Measurements from ENCODE around the gene RPL36. TPM values are rescaled to one million over a fixed set of nuclear protein-coding genes. Genes with fewer than 3 reads are reported as not detected.

The RPL36 gene
- total RNA-seq, 1 donor from 2014 or later = 241 TPM

DNA sequence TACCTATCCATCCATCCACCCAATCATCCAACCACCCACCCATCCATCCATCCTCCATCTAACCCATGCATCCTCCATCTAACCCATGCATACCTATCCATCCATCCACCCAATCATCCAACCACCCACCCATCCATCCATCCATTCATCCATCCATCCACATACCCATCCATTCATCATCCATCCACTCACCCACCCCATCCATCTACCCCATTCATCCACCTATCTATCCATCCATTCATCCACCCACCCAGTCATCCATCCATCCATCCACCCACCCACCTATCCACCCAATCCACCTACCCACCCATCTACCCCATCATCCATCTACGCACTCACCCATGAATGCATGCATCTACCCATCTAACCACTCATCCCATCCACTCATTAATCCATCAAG, 16.3 kb upstream of the RPL36 start:
- ATAC-seq (no peak), DNase-seq (ENCODE audit: low spot score) (no peak)

DNA sequence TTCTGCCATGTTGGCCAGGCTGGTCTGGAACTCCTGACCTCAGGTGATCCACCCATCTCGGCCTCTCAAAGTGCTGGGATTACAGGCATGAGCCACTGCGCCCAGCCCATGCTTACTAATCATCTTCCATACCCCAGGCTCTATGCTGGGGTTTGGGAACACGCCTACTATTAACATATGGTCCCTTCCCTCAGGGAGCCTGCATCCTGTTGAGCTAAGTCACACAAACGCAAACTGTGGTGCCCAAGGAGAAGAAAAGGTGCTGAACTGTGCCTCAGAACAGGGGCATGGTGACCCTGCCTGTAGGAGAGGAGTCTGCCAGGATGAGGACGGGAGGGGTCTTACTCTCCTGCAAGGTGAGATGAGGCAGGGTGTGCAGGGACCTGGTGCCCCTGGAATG, 15.4 kb upstream of the RPL36 start:
- ATAC-seq (no peak), DNase-seq (ENCODE audit: low spot score) (no peak)

GRCh38 chr19:5676105-5676771, 13.9 kb upstream of the RPL36 start:
- ATAC-seq = no peak
- no peak for DNase-seq (ENCODE audit: low spot score)

DNA sequence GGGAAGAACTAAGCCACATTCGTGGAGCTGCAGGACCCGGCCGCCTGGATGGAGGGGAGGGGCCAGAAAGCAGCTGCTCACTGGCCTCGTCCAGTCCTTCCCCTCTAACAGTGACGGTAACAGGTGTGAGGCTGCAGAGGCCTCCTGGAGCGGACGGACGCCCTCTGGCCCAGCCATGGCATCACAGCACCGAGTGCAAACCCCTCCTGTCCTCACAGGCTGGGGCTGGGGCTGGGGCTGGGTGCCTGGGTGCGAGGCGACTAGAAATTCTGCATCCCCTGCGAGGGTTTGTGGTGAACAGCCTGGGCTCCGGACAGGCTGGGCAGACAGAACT, 13.4 kb upstream of the RPL36 start:
- DNase-seq (ENCODE audit: low spot score) (no peak), ATAC-seq (no peak)

GRCh38 chr19:5677136-5677535, 13.0 kb upstream of the RPL36 start:
- DNase-seq (ENCODE audit: low spot score) (no peak), ATAC-seq (no peak)

DNA sequence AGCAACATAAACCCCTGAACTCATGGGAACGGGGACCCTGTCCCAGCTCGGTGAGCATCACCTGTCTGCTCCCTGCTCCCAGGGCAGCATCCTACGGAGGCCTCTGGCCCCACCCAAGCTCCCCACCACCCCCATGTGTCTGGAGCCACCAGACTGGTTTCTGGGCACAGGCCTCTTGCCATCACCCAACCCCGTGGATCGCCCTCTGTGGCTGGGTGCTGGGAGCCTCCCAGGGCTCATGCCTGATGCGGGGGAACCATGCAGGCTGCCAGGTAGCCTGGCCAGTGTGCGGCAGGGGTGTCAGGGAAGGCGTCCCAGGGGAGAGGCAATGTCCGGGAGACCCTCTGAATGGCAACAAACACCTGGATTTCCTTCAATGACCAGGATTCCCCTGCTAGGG, 12.5 kb upstream of the RPL36 start:
- no peak for DNase-seq (ENCODE audit: low spot score)
- ATAC-seq = no peak

- DNase-seq (ENCODE audit: low spot score) (no peak), ATAC-seq (no peak)
These were observed 11.9 kb upstream of the RPL36 start for GRCh38 chr19:5678071-5678718.

- no peak for ATAC-seq
- peak; percentile 54 for DNase-seq (ENCODE audit: low spot score)
These were observed 10.6 kb upstream of the RPL36 start for GRCh38 chr19:5679289-5680083.

DNA sequence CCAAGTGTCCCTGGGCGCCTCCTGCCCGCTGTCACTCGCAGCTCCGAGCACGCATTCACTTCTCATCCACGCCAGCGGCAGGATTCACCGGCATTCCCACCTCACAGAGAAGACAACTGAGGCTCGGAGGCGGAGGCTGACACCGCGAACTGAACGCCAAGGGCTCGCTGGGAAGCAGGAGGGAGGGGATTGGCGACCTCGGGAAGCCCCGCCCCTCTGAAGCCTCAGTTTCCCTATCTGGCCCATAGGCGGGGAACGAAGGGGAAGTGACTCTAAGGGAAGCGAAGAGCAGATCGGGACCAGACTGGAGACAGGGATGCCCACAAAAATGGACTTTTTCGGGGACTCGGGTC, 10.0 kb upstream of the RPL36 start:
- DNase-seq (ENCODE audit: low spot score) (no peak), ATAC-seq (peak; percentile 1)

- DNase-seq (ENCODE audit: low spot score) (peak; percentile 99), ATAC-seq (peak; percentile 91)
These were observed 9.4 kb upstream of the RPL36 start, which contains the start of the genes HSD11B1L and MICOS13 for GRCh38 chr19:5680437-5681368. Gene HSD11B1L, plus strand, starts transcription at chr19:5681027. Its CDS starts 3,806 bp downstream, at chr19:5684833. Gene MICOS13, minus strand, starts transcription at chr19:5680516. Its CDS starts 30 bp downstream, at chr19:5680486.

GRCh38 chr19:5681391-5682106, 8.5 kb upstream of the RPL36 start:
- DNase-seq (ENCODE audit: low spot score) = no peak
- ATAC-seq = no peak

GRCh38 chr19:5682107-5682482, 8.0 kb upstream of the RPL36 start:
- DNase-seq (ENCODE audit: low spot score) = no peak
- ATAC-seq = no peak

DNA sequence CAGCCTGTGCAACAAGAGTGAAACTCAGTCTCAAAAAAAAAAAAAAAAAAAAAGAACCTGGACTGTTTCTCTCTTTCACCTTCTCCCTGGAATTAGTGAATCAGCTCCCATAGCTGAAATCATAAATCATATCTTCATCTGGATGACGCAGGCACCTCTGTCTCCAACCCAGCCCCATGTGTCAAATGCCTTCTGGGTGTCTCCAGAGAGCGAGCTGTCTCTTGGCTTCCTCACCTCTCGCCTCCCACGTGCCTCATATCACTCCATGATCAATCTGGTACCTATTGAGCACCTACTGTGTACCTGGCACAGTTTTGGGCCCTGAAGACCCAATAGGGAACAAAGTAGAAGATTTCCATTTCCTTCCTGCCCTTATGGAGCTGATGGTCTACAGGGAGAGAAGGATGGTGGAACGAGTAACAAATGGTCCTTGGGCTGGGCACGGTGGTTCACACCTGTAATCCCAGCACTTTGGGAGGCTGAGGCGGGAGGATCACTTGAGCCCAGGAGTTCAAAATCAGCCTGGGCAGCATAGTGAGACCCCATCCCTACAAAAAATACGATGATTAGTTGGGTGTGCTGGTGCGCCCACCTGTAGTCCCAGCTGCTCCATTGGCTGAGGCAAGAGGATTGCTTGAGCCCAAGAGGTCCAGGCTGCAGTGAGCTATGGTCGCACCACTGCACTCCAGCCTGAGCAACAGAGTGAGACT, 6.8 kb upstream of the RPL36 start:
- ATAC-seq = no peak
- DNase-seq (ENCODE audit: low spot score) = no peak

- DNase-seq (ENCODE audit: low spot score) (no peak), ATAC-seq (no peak)
These were observed 5.2 kb upstream of the RPL36 start for GRCh38 chr19:5684694-5685430.

DNA sequence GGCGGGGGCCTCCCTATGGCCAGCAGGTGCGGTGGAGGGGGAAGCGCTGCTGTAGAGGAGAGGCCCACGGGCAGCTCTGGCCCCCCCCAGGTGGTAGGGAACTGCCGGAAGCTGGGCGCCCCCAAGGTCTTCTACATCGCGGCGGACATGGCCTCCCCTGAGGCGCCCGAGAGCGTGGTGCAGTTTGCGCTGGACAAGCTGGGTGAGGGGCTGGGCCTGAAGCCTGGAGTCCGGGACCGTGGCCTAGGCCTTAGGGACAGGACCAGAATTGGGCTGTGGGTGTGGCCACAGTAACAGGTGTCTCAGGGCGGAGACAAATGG, 3.8 kb upstream of the RPL36 start:
- ATAC-seq (no peak), DNase-seq (ENCODE audit: low spot score) (no peak)

GRCh38 chr19:5686647-5687359, 3.3 kb upstream of the RPL36 start:
- DNase-seq (ENCODE audit: low spot score) = peak; percentile 98
- peak; percentile 80 for ATAC-seq

GRCh38 chr19:5687360-5688198, 2.5 kb upstream of the RPL36 start:
- ATAC-seq (no peak), DNase-seq (ENCODE audit: low spot score) (no peak)
